GM19099 (cell line): ENCODE measurements around the gene PRKD1.

Experiments
- POLR2A ChIP-seq: IDR thresholded peaks from 3 replicates; pipeline ENCODE4 v1.6.1; 2011; ENCODE audit warnings: low read depth; ENCODE audit not compliant: insufficient read length; ENCODE audit errors: extremely low read depth

PRKD1 gene

GRCh38 chr14:29709490-29709889 is 218.2 kb downstream of the PRKD1 start:
- no peak for TF ChIP-seq POLR2A

- no peak for TF ChIP-seq POLR2A
Measured at GRCh38 chr14:29706700-29707099, 220.9 kb downstream of the PRKD1 start.

- TF ChIP-seq POLR2A: no peak
Measured at GRCh38 chr14:29705801-29706200, 221.8 kb downstream of the PRKD1 start.

GRCh38 chr14:29687866-29688265 is 239.8 kb downstream of the PRKD1 start:
- TF ChIP-seq POLR2A: no peak

- TF ChIP-seq POLR2A: no peak
Measured at GRCh38 chr14:29687071-29687765, 240.4 kb downstream of the PRKD1 start.

GRCh38 chr14:29684926-29685325 is 242.7 kb downstream of the PRKD1 start:
- no peak for TF ChIP-seq POLR2A

GRCh38 chr14:29682789-29683188 is 244.9 kb downstream of the PRKD1 start:
- no peak for TF ChIP-seq POLR2A

GRCh38 chr14:29681316-29681715 is 246.3 kb downstream of the PRKD1 start:
- TF ChIP-seq POLR2A: no peak

- no peak for TF ChIP-seq POLR2A
Measured at GRCh38 chr14:29674566-29675285, 252.9 kb downstream of the PRKD1 start.

- TF ChIP-seq POLR2A: no peak
Measured at GRCh38 chr14:29672831-29673230, 254.8 kb downstream of the PRKD1 start.

- no peak for TF ChIP-seq POLR2A
Measured at GRCh38 chr14:29671034-29671433, 256.6 kb downstream of the PRKD1 start.

GRCh38 chr14:29668201-29668600 is 259.4 kb downstream of the PRKD1 start:
- no peak for TF ChIP-seq POLR2A

- TF ChIP-seq POLR2A: no peak
Measured at GRCh38 chr14:29664515-29664914, 263.1 kb downstream of the PRKD1 start.

GRCh38 chr14:29663281-29663801 is 264.3 kb downstream of the PRKD1 start:
- no peak for TF ChIP-seq POLR2A

GRCh38 chr14:29654901-29655550 is 272.6 kb downstream of the PRKD1 start:
- no peak for TF ChIP-seq POLR2A

GRCh38 chr14:29653303-29653702 is 274.3 kb downstream of the PRKD1 start:
- TF ChIP-seq POLR2A: no peak
